Measurements from ENCODE around the gene ABHD5. TPM values are rescaled to one million over a fixed set of nuclear protein-coding genes. Genes with fewer than 3 reads are reported as not detected.
"Not testable (repeated sequence)": the region's sequence is repeated elsewhere in the genome, so short reads cannot be mapped to it uniquely, and the experiment has no call there.

Gene ABHD5
- polyA plus RNA-seq = 7.4 TPM

DNA sequence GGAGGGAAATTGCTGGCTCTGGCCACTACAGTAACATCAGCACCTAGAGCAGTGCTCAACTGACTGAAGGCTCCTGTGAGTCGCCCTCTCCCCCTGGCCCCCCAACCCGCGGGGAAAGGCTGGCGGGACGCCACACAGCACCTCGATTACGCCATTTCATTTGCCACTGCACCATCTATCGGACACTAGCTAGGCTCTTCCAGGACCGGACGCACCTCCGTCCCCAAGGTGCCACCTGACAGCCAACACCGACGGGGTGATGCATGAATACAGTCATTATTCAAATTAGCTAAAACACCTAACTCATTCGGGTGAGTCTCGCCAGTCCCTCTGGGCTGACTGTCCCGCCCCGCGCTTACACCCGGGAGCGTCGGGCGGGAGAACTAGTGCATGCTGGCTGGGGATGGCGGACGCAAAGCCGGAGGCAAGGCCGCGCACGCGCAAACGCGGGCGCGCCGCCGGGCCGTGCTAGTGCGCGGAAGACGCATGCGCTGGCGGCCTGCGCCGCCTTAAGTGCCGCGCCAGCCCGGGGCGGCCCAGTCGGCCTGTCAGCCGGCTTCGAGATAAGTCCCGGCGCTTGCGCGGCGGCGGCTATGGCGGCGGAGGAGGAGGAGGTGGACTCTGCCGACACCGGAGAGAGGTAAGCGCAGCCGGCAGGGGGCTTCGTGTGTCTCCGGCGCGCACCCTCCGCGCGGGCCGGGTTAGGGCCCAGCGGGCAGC is at the start of gene ABHD5:
TSS of gene ABHD5 (plus strand) at position 539 of the 720 bp plus-strand sequence. CDS start at position 594, 55 bp downstream.
- Mint-ChIP-seq H3K27me3 (no peaks in the 10 kb centered on the region), H3K9me3 (no peaks in the 10 kb centered on the region), H3K36me3 (no peaks in the 10 kb centered on the region), H3K4me3 (peak within 1 kb of the TSS; percentile 88 to 97 (median 93)), H3K27ac (peak within 1 kb of the TSS; percentile 89 to 97 (median 90)), H3K4me1 (peaks cover 13 to 29% (median 19%) of the 10 kb centered on the region in 3 donors)

DNA sequence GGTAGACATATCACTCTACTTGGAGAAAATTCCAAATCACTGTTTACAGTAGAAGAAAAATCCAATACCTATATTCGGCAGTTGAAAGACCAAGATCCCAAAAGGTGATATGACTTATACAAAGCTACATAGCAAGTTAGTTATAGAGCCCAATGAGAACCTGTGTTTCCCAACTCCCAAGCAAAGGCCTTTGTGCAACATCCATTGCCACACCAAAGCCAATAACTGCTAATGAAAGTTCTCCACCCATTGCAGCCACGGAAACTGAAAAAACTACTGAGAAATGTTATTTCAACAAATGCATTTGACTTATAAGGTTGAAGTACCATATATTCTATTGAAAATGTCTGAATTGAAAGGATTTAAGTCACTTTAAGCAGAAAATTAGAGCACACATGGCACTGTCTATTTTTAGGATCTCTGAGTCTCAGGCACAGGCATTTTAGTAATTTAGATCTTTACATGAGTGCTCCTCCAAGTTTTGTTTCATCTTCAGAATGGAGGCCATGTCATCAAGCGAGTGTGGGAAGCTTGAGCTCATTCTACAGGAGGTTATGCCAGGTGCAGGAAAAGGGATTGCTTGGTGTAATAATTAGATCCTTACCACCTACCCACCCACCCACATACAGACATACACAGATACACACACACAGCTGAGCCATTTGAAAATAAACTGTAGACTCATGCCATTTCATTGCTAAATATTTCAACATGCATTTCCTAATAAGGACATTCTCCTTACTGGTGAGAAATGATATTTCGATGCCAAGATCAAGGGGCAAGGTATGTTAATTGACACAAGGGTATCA is 49.2 kb upstream of the ABHD5 start:
- H3K36me3 Mint-ChIP-seq = peaks cover 2% of the 10 kb centered on the region
- no peaks in the 10 kb centered on the region for H3K9me3 Mint-ChIP-seq
- no peak overlapping the region for H3K4me3 Mint-ChIP-seq
- H3K27me3 Mint-ChIP-seq = peaks cover 1% of the 10 kb centered on the region
- no peak overlapping the region for H3K27ac Mint-ChIP-seq
- H3K4me1 Mint-ChIP-seq = peaks cover 0 to 1% (median 0%) of the 10 kb centered on the region in 3 donors

DNA sequence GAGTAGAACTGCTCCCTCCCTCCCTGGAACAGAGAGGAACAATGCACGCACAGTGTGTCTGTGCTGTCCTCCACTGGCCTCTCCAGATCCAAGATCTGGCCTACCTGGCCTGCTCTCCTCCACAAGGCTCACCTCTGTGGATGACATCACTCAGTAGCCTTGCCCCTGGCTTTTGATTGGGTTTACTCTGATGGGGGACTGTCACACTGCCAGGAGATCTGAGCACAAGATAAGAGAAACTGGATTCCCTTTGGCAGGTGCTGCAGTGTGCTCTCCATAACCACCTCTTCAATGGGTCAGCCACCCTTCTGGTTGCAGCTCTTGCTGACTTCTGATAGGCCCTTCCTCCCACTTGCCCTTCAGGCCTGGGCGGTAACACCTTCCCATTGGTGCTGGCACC is 46.3 kb upstream of the ABHD5 start:
- Mint-ChIP-seq H3K4me1 (peaks cover 0 to 2% (median 0%) of the 10 kb centered on the region in 3 donors), H3K4me3 (peak overlapping the region in 1 of 4 donors; percentile 41), H3K27me3 (peaks cover 1% of the 10 kb centered on the region), H3K9me3 (no peaks in the 10 kb centered on the region), H3K27ac (peak overlapping the region in 1 of 3 donors; percentile 40), H3K36me3 (peaks cover 4% of the 10 kb centered on the region)

DNA sequence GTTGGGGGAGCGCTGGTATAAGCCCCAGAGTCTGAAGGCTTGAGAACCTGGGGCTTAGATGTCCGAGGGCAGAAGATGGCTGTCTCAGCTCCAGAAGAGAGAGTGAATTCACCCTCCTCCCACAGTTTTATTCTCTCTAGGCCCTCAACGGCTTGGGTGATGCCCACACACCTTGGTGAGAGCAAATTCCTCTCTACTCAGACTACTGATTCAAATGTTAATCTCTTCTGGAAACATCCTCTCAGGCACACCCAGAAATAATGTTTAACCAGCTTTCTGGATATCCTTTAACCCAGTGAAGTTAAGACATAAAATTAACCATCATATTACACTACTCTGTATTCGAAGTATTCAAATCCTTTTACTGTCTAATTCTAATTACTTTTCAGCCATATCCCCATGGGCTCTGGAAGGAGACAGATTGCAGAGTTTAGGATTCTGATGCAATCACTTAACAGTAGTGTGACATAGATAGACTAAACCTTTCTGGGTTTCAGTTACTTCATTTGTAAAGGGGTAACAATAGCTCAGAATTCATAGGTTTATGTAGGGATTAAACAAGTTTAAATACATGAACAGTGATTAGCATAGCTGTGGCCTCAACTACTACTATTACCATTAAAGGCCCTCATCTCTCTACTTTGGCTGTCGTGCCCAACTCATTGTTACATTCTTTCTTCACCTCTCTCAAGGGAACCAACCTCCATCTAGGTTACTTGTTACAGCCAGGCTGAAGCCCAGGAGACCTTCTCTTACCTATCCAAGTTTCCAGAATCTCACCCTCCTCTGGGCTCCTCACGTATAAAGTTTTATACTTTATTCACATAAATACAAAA is 43.2 kb upstream of the ABHD5 start:
- no peaks in the 10 kb centered on the region for H3K27me3 Mint-ChIP-seq

DNA sequence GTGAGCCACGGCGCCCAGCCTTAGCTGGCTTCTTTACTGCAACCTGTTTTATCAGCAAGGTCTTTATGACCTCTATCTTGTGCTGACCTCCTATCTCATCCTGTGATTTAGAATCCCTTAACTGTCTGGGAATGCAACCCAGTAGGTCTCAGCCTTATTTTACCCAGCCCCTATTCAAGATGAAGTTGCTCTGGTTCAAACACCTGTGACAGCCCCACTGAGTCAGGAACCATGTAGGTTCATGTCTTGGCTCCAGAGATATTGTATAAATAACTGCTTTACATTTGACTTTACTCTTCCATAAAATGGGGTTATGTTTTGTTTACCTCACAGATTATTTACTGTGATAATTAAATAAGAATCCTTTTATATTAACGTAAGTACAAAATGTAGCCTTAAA is 41.8 kb upstream of the ABHD5 start:
- H3K36me3 Mint-ChIP-seq = peaks cover 2% of the 10 kb centered on the region
- no peak overlapping the region for H3K27ac Mint-ChIP-seq
- no peaks in the 10 kb centered on the region for H3K9me3 Mint-ChIP-seq
- H3K27me3 Mint-ChIP-seq = no peaks in the 10 kb centered on the region
- H3K4me1 Mint-ChIP-seq = peaks cover 0 to 2% (median 0%) of the 10 kb centered on the region in 3 donors
- no peak overlapping the region for H3K4me3 Mint-ChIP-seq

More for the DNA sequence above, 43.2 kb upstream of the ABHD5 start:
- Mint-ChIP-seq H3K9me3 (no peaks in the 10 kb centered on the region), H3K36me3 (peaks cover 2% of the 10 kb centered on the region), H3K27ac (no peak overlapping the region), H3K4me3 (no peak overlapping the region), H3K4me1 (peaks cover 0 to 2% (median 0%) of the 10 kb centered on the region in 3 donors)

DNA sequence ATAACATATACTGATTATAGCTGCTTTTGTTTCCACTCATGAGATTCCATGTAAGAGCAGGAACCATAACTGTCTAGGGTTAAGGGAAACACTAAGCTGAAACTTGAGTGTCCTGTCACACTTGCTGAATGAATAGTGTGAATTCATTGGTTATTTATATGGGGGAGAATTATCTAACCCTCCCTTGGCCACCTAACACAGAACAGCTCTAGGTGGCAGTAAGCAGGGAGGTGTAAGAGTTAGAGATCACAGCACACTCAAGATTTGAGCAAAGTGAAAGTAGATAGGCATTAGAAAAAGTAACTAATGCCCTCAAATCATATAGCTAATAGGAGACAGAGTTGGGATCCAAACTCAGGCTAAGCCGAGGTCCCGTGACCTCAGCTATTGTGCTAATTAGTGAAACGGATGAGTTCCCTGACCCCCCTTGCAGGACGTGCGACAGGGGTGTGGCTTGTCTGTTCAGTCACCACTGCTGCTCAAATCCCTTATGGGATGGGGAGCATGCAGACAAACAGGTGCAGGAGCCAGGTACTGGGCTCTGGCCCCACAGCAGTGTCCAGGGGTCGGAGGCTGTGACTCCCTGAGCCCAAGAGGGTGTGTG is 41.3 kb upstream of the ABHD5 start:
- H3K36me3 Mint-ChIP-seq = peaks cover 2% of the 10 kb centered on the region
- H3K27ac Mint-ChIP-seq = no peak overlapping the region
- H3K27me3 Mint-ChIP-seq = no peaks in the 10 kb centered on the region
- H3K4me1 Mint-ChIP-seq = peaks cover 0 to 2% (median 0%) of the 10 kb centered on the region in 3 donors
- no peak overlapping the region for H3K4me3 Mint-ChIP-seq
- no peaks in the 10 kb centered on the region for H3K9me3 Mint-ChIP-seq

DNA sequence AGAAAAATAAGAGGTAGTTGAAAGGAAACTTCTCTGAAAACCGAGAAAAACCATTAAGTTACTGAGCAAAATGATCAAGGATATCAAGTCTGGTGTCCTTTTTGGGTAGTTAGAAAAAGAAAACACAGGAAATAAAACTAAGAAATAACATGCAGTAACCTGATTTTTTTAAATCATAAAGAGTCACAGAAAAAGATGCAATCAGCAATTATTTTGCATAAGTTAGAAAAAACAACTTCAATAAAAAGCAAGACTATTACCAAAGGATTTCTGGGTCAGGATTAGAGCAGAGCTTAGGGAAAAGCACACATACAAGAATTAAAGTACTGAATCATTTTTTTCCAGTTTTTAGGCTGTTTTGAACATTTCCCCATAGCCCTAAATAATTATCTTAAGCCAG is 40.4 kb upstream of the ABHD5 start:
- Mint-ChIP-seq H3K4me3 (peak overlapping the region in 1 of 4 donors; percentile 77), H3K27ac (no peak overlapping the region), H3K27me3 (no peaks in the 10 kb centered on the region), H3K9me3 (no peaks in the 10 kb centered on the region), H3K36me3 (peaks cover 2% of the 10 kb centered on the region), H3K4me1 (peaks cover 0 to 2% (median 0%) of the 10 kb centered on the region in 3 donors)

DNA sequence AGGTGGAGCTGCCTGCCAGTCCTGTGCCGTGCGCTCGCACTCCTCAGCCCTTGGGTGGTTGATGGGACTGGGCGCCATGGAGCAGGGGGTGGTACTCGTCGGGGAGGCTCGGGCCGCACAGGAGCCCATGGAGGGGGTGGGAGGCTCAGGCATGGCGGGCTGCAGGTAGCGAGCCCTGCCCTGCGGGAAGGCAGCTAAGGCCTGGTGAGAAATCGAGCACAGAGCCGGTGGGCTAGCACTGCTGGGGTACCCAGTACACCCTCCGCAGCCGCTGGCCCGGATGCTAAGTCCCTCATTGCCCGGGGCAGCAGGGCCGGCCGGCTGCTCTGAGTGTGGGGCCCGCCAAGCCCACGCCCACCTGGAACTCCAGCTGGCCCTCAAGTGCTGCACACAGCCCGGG is 34.3 kb upstream of the ABHD5 start:
- H3K27ac Mint-ChIP-seq = not testable (repeated sequence)

DNA sequence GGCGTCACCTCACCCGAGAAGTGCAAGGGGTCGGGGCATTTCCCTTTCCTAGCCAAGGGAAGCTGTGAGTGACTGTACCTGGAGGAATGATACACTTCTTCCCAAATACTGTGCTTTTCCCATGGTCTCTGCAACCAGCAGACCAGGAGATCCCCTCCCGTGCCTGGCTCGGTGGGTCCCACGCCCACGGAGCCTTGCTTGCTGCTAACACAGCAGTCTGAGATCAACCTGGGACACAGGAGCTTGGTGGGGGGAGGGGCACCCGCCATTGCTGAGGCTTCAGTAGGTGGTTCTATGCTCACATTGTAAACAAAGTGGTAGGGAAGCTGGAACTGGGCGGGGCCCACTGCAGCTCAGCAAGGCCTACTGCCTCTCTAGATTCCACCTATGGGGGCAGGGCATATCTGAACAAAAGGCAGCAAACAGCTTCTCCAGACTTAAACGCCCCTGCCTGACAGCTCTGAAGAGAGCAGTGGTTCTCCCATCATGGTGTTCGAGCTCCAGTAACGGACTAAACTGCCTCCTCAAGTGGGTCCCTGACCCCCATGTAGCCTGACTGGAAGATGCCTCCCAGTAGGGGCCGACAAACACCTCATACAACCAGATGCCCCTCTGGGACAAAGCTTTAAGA is 31.4 kb upstream of the ABHD5 start:
- no peak overlapping the region for H3K27ac Mint-ChIP-seq
- no peaks in the 10 kb centered on the region for H3K27me3 Mint-ChIP-seq
- H3K36me3 Mint-ChIP-seq = no peaks in the 10 kb centered on the region
- no peak overlapping the region for H3K4me3 Mint-ChIP-seq
- no peaks in the 10 kb centered on the region for H3K4me1 Mint-ChIP-seq
- peaks cover 2 to 9% (median 2%) of the 10 kb centered on the region in 3 donors for H3K9me3 Mint-ChIP-seq

More for the DNA sequence above, 34.3 kb upstream of the ABHD5 start:
- H3K9me3 Mint-ChIP-seq, H3K27me3 Mint-ChIP-seq, H3K4me1 Mint-ChIP-seq, H3K36me3 Mint-ChIP-seq, H3K4me3 Mint-ChIP-seq: not testable (repeated sequence)

DNA sequence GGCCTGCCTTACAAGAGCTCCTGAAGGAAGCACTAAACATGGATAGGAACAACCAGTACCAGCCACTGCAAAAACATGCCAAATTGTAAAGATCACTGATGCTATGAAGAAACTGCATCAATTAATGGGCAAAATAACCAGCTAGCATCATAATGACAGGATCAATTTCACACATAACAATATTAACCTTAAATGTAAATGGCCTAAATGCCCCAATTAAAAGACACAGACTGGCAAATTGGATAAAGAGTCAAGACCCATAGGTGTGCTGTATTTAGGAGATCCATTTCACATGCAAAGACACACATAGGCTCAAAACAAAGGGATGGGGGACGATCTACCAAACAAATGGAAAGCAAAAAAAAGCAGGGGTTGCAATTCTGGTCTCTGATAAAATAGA is 29.4 kb upstream of the ABHD5 start:
- H3K4me3 Mint-ChIP-seq, H3K27ac Mint-ChIP-seq, H3K36me3 Mint-ChIP-seq, H3K4me1 Mint-ChIP-seq, H3K27me3 Mint-ChIP-seq: not testable (repeated sequence)
- H3K9me3 Mint-ChIP-seq = peaks cover 4 to 12% (median 4%) of the 10 kb centered on the region in 3 donors

DNA sequence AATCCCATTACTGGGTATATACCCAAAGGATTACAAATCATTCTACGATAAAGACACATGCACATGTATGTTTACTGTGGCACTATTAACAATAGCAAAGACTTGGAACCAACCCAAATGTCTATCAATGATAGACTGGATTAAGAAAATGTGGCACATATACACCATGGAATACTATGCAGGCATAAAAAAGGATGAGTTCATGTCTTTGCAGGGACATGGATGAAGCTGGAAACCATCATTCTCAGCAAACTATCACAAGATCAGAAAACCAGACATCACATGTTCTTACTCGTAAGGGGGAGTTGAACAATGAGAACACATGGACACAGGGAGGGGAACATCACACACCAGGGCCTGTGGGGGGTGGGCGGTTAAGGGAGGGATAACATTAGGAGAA is 25.7 kb upstream of the ABHD5 start:
- not testable (repeated sequence) for H3K4me1 Mint-ChIP-seq, H3K27me3 Mint-ChIP-seq, H3K27ac Mint-ChIP-seq, H3K4me3 Mint-ChIP-seq, H3K36me3 Mint-ChIP-seq
- peaks cover 2 to 12% (median 4%) of the 10 kb centered on the region in 3 donors for H3K9me3 Mint-ChIP-seq

DNA sequence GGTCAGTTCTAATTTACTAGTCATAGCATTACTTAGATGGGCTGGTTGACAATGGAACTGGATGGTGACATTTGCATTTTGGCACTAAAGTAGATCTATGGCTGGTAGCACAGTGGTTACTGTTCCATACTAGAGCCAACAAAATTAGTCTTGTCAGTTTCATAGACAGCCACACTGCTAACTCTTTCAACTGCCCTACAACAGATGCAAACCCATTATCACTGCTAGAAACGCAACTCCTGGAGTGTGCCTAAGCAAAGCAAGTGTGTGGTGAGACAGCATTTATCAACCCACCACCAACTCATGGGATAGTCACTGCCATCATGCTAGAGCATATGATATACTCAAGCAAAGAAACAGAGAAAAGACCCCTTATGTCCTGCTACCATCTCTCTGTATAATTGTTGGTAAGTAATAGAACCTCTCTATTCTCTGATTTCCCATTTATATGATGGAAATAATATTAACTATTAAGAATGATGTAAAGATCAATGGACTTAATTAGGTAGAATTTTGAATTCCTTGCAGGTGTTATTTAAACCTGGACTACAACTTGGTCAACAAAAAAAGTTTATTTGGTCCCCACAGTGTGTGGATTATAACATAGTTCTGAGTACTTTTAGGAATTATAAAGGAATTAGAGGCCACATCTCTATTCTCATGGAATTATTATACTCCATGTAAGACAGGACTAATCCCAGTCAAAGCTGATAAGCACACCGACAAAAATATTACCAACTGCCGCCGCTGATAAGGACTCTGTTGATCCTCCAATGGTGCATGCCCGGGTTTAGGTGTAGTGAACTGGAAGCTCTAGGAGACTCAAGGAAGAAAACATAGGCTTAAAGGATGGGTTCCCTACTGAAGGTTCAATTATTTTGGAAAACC is 19.9 kb upstream of the ABHD5 start:
- H3K4me3 Mint-ChIP-seq = no peak overlapping the region
- no peaks in the 10 kb centered on the region for H3K9me3 Mint-ChIP-seq

DNA sequence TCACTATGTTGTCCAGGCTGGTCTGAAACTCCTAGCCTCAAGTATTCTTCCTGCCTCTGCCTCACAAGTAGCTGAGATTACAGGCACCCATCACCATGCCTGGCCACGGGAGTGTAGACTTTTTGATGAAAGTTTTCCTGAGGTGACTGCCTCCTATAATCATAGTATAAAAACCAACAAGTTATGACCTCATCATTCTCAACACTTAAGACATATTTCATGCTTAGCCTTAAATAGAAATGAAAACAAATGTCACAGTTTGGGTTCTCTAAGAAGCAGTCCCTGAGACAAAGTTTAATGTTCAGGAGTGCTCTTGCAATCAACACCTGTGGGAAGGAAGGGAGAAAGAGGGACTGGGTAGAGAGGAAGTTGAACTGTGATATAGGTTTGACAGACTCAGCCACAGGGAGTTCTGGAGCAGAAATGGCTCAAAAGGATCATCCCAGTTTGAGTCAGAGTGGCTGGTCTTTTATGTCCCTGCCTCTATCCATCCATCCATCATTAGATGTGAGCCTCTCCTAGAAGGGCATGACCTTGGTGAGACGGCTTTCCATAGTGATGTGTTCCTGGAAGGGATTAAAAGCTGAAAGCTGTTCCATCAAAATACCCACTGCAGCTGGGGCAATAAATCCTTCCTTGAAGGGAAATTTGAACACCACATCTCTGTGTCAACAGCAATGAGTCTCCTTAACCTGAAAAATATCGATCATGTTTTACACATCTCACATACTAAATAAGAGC is 16.2 kb upstream of the ABHD5 start:
- H3K4me1 Mint-ChIP-seq = no peaks in the 10 kb centered on the region
- H3K27me3 Mint-ChIP-seq = no peaks in the 10 kb centered on the region
- H3K27ac Mint-ChIP-seq = no peak overlapping the region
- peaks cover 3% of the 10 kb centered on the region for H3K36me3 Mint-ChIP-seq
- H3K9me3 Mint-ChIP-seq = peaks cover 0 to 3% (median 3%) of the 10 kb centered on the region in 3 donors
- no peak overlapping the region for H3K4me3 Mint-ChIP-seq

More for the DNA sequence above, 19.9 kb upstream of the ABHD5 start:
- no peak overlapping the region for H3K27ac Mint-ChIP-seq
- no peaks in the 10 kb centered on the region for H3K4me1 Mint-ChIP-seq
- H3K27me3 Mint-ChIP-seq = no peaks in the 10 kb centered on the region
- peaks cover 3% of the 10 kb centered on the region for H3K36me3 Mint-ChIP-seq
